Muscle of leg (tissue), 11 donors: ENCODE results near the gene AP3M1. TPM values are rescaled to one million over a fixed set of nuclear protein-coding genes. Genes with fewer than 3 reads are reported as not detected.

Experiments used
- DNase-seq: peaks from one replicate; pipeline ENCODE4 v3.0.0; 2013
- H3K27ac ChIP-seq: one replicate; pipeline ENCODE4 v1.5.1; 2013; ENCODE audit warnings: mild to moderate bottlenecking, low read length, control low read depth
- H3K27me3 ChIP-seq: one replicate; pipeline ENCODE4 v1.6.1; 2013; ENCODE audit warnings: low read length; ENCODE audit not compliant: control insufficient read depth, insufficient read depth
- H3K36me3 ChIP-seq: one replicate; pipeline ENCODE4 v1.6.1; 2013; ENCODE audit warnings: low read length; ENCODE audit not compliant: control insufficient read depth, insufficient read depth
- H3K4me1 ChIP-seq: one replicate; pipeline ENCODE4 v1.6.1; 2013; ENCODE audit warnings: low read length; ENCODE audit not compliant: control insufficient read depth, insufficient read depth
- H3K4me3 ChIP-seq: one replicate; pipeline ENCODE4 v1.5.1; 2013; ENCODE audit warnings: low read length, control low read depth
- H3K9me3 ChIP-seq: replicated peaks from 2 replicates; pipeline ENCODE4 v1.6.1; 2013; ENCODE audit warnings: low read depth, low read length; ENCODE audit not compliant: control insufficient read depth
- WGBS: methylation state at CpG from one replicate; pipeline ENCODE4 v1.1.5; 2013; ENCODE audit warnings: missing lambda C conversion rate; ENCODE audit not compliant: insufficient coverage; 5-methylcytosine and 5-hydroxymethylcytosine counted together
- polyA plus RNA-seq, 8 donors: library from polyadenylated mRNA; unstranded; fragments of 120-200 nt; gene quantifications; one replicate each; pipeline versions ENCODE4 v1.2.1 to v1.2.3, GENCODE V29; 2013; ENCODE audit warnings: inconsistent platforms in 1 of 8, low replicate concordance in 1 of 8; ENCODE audit not compliant: insufficient read length in 8 of 8, insufficient read depth in 1 of 8
- total RNA-seq: library from RNA; stranded (reverse); fragments of 120-200 nt; gene quantifications from one replicate; pipeline ENCODE4 v1.2.4, GENCODE V29; 2013

The AP3M1 gene
- total and polyA plus RNA-seq, 9 donors, result 25.8 to 44.8 (median 36.8) TPM

- peaks cover 8% of the 10 kb centered on the region for H3K4me1 ChIP-seq
- DNase-seq, result no peak
- H3K4me3 ChIP-seq, result no peak overlapping the region
- H3K36me3 ChIP-seq, result no peaks in the 10 kb centered on the region
- WGBS, result no CpG with 5 or more reads among the region's 2 CpGs
- H3K27me3 ChIP-seq, result no peaks in the 10 kb centered on the region
- H3K27ac ChIP-seq, result no peak overlapping the region
- H3K9me3 ChIP-seq, result no peaks in the 10 kb centered on the region
Observed at GRCh38 chr10:74179111-74179710, 28.6 kb upstream of the AP3M1 start.

GRCh38 chr10:74178042-74178791, 27.6 kb upstream of the AP3M1 start:
- 67% methylated on average over 1 of the region's 5 CpGs for whole genome bisulfite sequencing
- no peaks in the 10 kb centered on the region for H3K36me3 ChIP-seq
- peaks cover 8% of the 10 kb centered on the region for H3K4me1 ChIP-seq
- no peak overlapping the region for H3K27ac ChIP-seq
- no peaks in the 10 kb centered on the region for H3K9me3 ChIP-seq
- no peak for DNase-seq
- no peaks in the 10 kb centered on the region for H3K27me3 ChIP-seq
- H3K4me3 ChIP-seq, result no peak overlapping the region

- H3K9me3 ChIP-seq, result no peaks in the 10 kb centered on the region
- no peaks in the 10 kb centered on the region for H3K36me3 ChIP-seq
- DNase-seq, result no peak
- H3K4me1 ChIP-seq, result peaks cover 8% of the 10 kb centered on the region
- peak overlapping the region; percentile 69 for H3K4me3 ChIP-seq
- H3K27me3 ChIP-seq, result no peaks in the 10 kb centered on the region
- 0% methylated on average over 9 of the region's 13 CpGs for WGBS
- H3K27ac ChIP-seq, result peak overlapping the region; percentile 81
Observed at GRCh38 chr10:74177140-74177677, 26.6 kb upstream of the AP3M1 start.

GRCh38 chr10:74176380-74177139, 25.9 kb upstream of the AP3M1 start:
- no peaks in the 10 kb centered on the region for H3K36me3 ChIP-seq
- WGBS, result under 1% methylated on average over 72 of the region's 72 CpGs

GRCh38 chr10:74175510-74176379, 25.1 kb upstream of the AP3M1 start:
- WGBS, result 4% methylated on average over 4 of the region's 10 CpGs
- H3K27ac ChIP-seq, result peak overlapping the region; percentile 81
- H3K27me3 ChIP-seq, result no peaks in the 10 kb centered on the region
- H3K4me3 ChIP-seq, result peak overlapping the region; percentile 69
- H3K9me3 ChIP-seq, result no peaks in the 10 kb centered on the region
- H3K36me3 ChIP-seq, result no peaks in the 10 kb centered on the region
- DNase-seq, result no peak
- peaks cover 8% of the 10 kb centered on the region for H3K4me1 ChIP-seq

More at GRCh38 chr10:74176380-74177139, 25.9 kb upstream of the AP3M1 start:
- H3K27me3 ChIP-seq, result no peaks in the 10 kb centered on the region
- peak overlapping the region; percentile 69 for H3K4me3 ChIP-seq
- H3K27ac ChIP-seq, result peak overlapping the region; percentile 81
- peak; percentile 96 for DNase-seq
- H3K9me3 ChIP-seq, result no peaks in the 10 kb centered on the region
- H3K4me1 ChIP-seq, result peaks cover 8% of the 10 kb centered on the region

GRCh38 chr10:74174521-74174920, 23.9 kb upstream of the AP3M1 start:
- Histone ChIP-seq H3K9me3 (no peaks in the 10 kb centered on the region), H3K27me3 (no peaks in the 10 kb centered on the region), H3K36me3 (no peaks in the 10 kb centered on the region), H3K27ac (peak overlapping the region; percentile 57), H3K4me3 (no peak overlapping the region), H3K4me1 (peaks cover 8% of the 10 kb centered on the region)
- 17% methylated on average over 2 of the region's 3 CpGs for WGBS
- peak; percentile 88 for DNase-seq

- no CpG with 5 or more reads among the region's 2 CpGs for WGBS
- peaks cover 4% of the 10 kb centered on the region for H3K4me1 ChIP-seq
- H3K36me3 ChIP-seq, result no peaks in the 10 kb centered on the region
- H3K9me3 ChIP-seq, result no peaks in the 10 kb centered on the region
- no peak overlapping the region for H3K27ac ChIP-seq
- no peaks in the 10 kb centered on the region for H3K27me3 ChIP-seq
- DNase-seq, result no peak
- H3K4me3 ChIP-seq, result no peak overlapping the region
Observed at GRCh38 chr10:74171625-74172024, 21.0 kb upstream of the AP3M1 start.

- Histone ChIP-seq H3K4me1 (no peaks in the 10 kb centered on the region), H3K4me3 (no peak overlapping the region), H3K27me3 (no peaks in the 10 kb centered on the region), H3K9me3 (no peaks in the 10 kb centered on the region), H3K36me3 (no peaks in the 10 kb centered on the region), H3K27ac (no peak overlapping the region)
- WGBS, result no CpG with 5 or more reads among the region's 1 CpG
- no peak for DNase-seq
Observed at GRCh38 chr10:74167443-74167842, 16.8 kb upstream of the AP3M1 start.

GRCh38 chr10:74165530-74165901, 14.9 kb upstream of the AP3M1 start:
- Histone ChIP-seq H3K9me3 (no peaks in the 10 kb centered on the region), H3K27ac (no peak overlapping the region), H3K27me3 (no peaks in the 10 kb centered on the region), H3K4me3 (no peak overlapping the region), H3K4me1 (no peaks in the 10 kb centered on the region), H3K36me3 (no peaks in the 10 kb centered on the region)
- no peak for DNase-seq
- no CpG with 5 or more reads among the region's 2 CpGs for WGBS
